Measurements from ENCODE around the gene PRR22.

PRR22 gene

GRCh38 chr19:5805462-5806132, 21.1 kb upstream of the PRR22 start:
- Histone ChIP-seq H3K4me3 (ENCODE audit: low read depth in 1 of 2, low read length in 1 of 2) (peak overlapping the region in 1 of 2 experiments; percentile 37), H3K9me3 (no peaks in the 10 kb centered on the region), H3K27ac (no peak overlapping the region), H3K36me3 (no peaks in the 10 kb centered on the region), H3K27me3 (peaks cover 67% of the 10 kb centered on the region), H3K4me1 (ENCODE audit: control insufficient read depth in 1 of 2, insufficient read depth in 1 of 2, low read depth in 1 of 2, low read length in 1 of 2) (peaks cover 20 to 37% of the 10 kb centered on the region in 2 experiments)
- TF ChIP-seq CTCF (IDR thresholded peaks at IDR 0.05), result no peak

- H3K4me3 ChIP-seq (ENCODE audit: low read depth in 1 of 2, low read length in 1 of 2), result peak within 1 kb of the TSS; percentile 51 to 59
- TF ChIP-seq CTCF (IDR thresholded peaks at IDR 0.05), result no peak
- H3K27me3 ChIP-seq, result peaks cover 75% of the 10 kb centered on the region
- no peaks in the 10 kb centered on the region for H3K36me3 ChIP-seq
- H3K27ac ChIP-seq, result no peak within 1 kb of the TSS
- no peaks in the 10 kb centered on the region for H3K9me3 ChIP-seq
- H3K4me1 ChIP-seq (ENCODE audit: control insufficient read depth in 1 of 2, insufficient read depth in 1 of 2, low read depth in 1 of 2, low read length in 1 of 2), result peaks cover 20 to 37% of the 10 kb centered on the region in 2 experiments
Observed at GRCh38 chr19:5804516-5805461, 20.2 kb upstream of the PRR22 start, which contains the start of gene NRTN. NRTN (plus strand) TSS chr19:5805067; CDS start chr19:5824166, 19,099 bp downstream.

- Histone ChIP-seq H3K36me3 (no peaks in the 10 kb centered on the region), H3K9me3 (no peaks in the 10 kb centered on the region), H3K27ac (no peak overlapping the region), H3K4me1 (ENCODE audit: control insufficient read depth in 1 of 2, insufficient read depth in 1 of 2, low read depth in 1 of 2, low read length in 1 of 2) (peaks cover 15 to 29% of the 10 kb centered on the region in 2 experiments), H3K4me3 (ENCODE audit: low read depth in 1 of 2, low read length in 1 of 2) (peak overlapping the region; percentile 51 to 59), H3K27me3 (peaks cover 83% of the 10 kb centered on the region)
- TF ChIP-seq CTCF (IDR thresholded peaks at IDR 0.05), result peak; percentile 73
Observed at GRCh38 chr19:5803752-5804515, 19.4 kb upstream of the PRR22 start.

GRCh38 chr19:5803441-5803751, 18.9 kb upstream of the PRR22 start:
- no peak overlapping the region for H3K27ac ChIP-seq
- H3K27me3 ChIP-seq, result peaks cover 89% of the 10 kb centered on the region
- H3K36me3 ChIP-seq, result no peaks in the 10 kb centered on the region
- peaks cover 15 to 23% of the 10 kb centered on the region in 2 experiments for H3K4me1 ChIP-seq (ENCODE audit: control insufficient read depth in 1 of 2, insufficient read depth in 1 of 2, low read depth in 1 of 2, low read length in 1 of 2)
- no peaks in the 10 kb centered on the region for H3K9me3 ChIP-seq
- TF ChIP-seq CTCF (IDR thresholded peaks at IDR 0.05), result no peak
- H3K4me3 ChIP-seq (ENCODE audit: low read depth in 1 of 2, low read length in 1 of 2), result peak overlapping the region; percentile 51 to 59
